OCI-LY7 (cell line): ENCODE measurements around the gene GJA1. TPM values are rescaled to one million over a fixed set of nuclear protein-coding genes. Genes with fewer than 3 reads are reported as not detected.

Experiments
- BruUV-seq: library from RNA; stranded (reverse); fragments of 400-500 nt; replicated peaks from 2 replicates; lab custom pipeline; 2021; lab: Mats Ljungman, UMichigan
- CTCF ChIA-PET: fragments of 300-600 bp; sonication (Branson Sonifier 250); formaldehyde crosslinking; loops from one replicate; lab custom pipeline; 2022; ENCODE audit warnings: antibody characterized with exemption; ENCODE audit not compliant: unreplicated experiment; lab: Charles Lee
- POLR2A ChIA-PET: fragments of 300-600 bp; sonication (Branson Sonifier 250); formaldehyde crosslinking; loops from one replicate; lab custom pipeline; 2022; ENCODE audit warnings: antibody characterized with exemption; lab: Charles Lee
- DNase-seq: peaks from one replicate; pipeline ENCODE4 v3.0.0-alpha.2; 2015; ENCODE audit warnings: low spot score
- H2AFZ ChIP-seq: fragments of 200-600 bp; sonication (generic), shearing (Covaris generic); 2 replicates; pipeline ENCODE4 v1.6.1; 2014; ENCODE audit warnings: mild to moderate bottlenecking, antibody characterized with exemption, low read length, moderate library complexity
- H3K27ac ChIP-seq: fragments of 200-600 bp; sonication (generic); 2 replicates; pipeline ENCODE4 v1.5.1; 2014; ENCODE audit warnings: mixed run types, low read depth, mild to moderate bottlenecking, moderate library complexity, low read length, inconsistent platforms; ENCODE audit not compliant: poor library complexity, severe bottlenecking
- H3K36me3 ChIP-seq: fragments of 200-600 bp; sonication (generic); 2 replicates; pipeline ENCODE4 v1.6.1; 2014; ENCODE audit warnings: mild to moderate bottlenecking, antibody characterized with exemption, low read length, moderate library complexity, mixed read lengths; ENCODE audit not compliant: insufficient read depth
- H3K4me1 ChIP-seq: fragments of 200-600 bp; sonication (generic); 2 replicates; pipeline ENCODE4 v1.5.1; 2014; ENCODE audit warnings: mild to moderate bottlenecking, low read length; ENCODE audit not compliant: insufficient read depth, poor library complexity, severe bottlenecking
- H3K4me2 ChIP-seq: fragments of 200-600 bp; sonication (generic); 2 replicates; pipeline ENCODE4 v1.6.1; 2014; ENCODE audit warnings: mild to moderate bottlenecking, low read length
- H3K4me3 ChIP-seq: fragments of 200-600 bp; sonication (generic); 2 replicates; pipeline ENCODE4 v1.5.1; 2014; ENCODE audit warnings: mild to moderate bottlenecking, low read depth, low read length; ENCODE audit not compliant: poor library complexity, severe bottlenecking
- H3K79me2 ChIP-seq: fragments of 200-600 bp; sonication (generic); 2 replicates; pipeline ENCODE4 v1.6.1; 2016; ENCODE audit warnings: low read depth, mild to moderate bottlenecking, low read length, moderate library complexity, mixed read lengths; ENCODE audit not compliant: insufficient read depth
- H3K9me2 ChIP-seq: fragments of 200-600 bp; sonication (generic); 2 replicates; pipeline ENCODE4 v1.6.1; 2016; ENCODE audit warnings: mild to moderate bottlenecking, low read length, mixed read lengths; ENCODE audit not compliant: insufficient read depth
- H3K9me3 ChIP-seq: fragments of 200-600 bp; sonication (generic); 2 replicates; pipeline ENCODE4 v1.6.1; 2014; ENCODE audit warnings: mild to moderate bottlenecking, mixed run types, low read length, mixed read lengths
- H4K20me1 ChIP-seq: fragments of 200-600 bp; sonication (generic); 2 replicates; pipeline ENCODE4 v1.6.1; 2014; ENCODE audit warnings: mild to moderate bottlenecking, antibody characterized with exemption, low read length, moderate library complexity, mixed read lengths; ENCODE audit not compliant: insufficient read depth
- EZH2phosphoT487 ChIP-seq: fragments of 200-600 bp; sonication (generic); IDR thresholded peaks from 2 replicates; pipeline ENCODE4 v1.6.1; 2018; ENCODE audit warnings: low read depth, borderline replicate concordance, mild to moderate bottlenecking, mixed run types, antibody characterized with exemption, low read length, moderate library complexity, mixed read lengths
- intact Hi-C: fragments of 100-400 bp; cut with micrococcal nuclease; formaldehyde crosslinking; loops from one replicate; pipeline ENCODE4 v1.10.0; 2022; ENCODE audit not compliant: unreplicated experiment
- total RNA-seq, 2 experiments: library from RNA; depleted of rRNA in 1 of 2; stranded (reverse); fragments of >200 nt in 1 of 2; shearing (Covaris generic) in 1 of 2; gene quantifications; 2 replicates each; pipeline ENCODE4 v1.2.3, GENCODE V29; 2014 to 2022
- TF ChIP-seq, protein P1 (sequence below): fragments of 200-600 bp; sonication (generic); conservative IDR thresholded peaks from 2 replicates; pipeline ENCODE4 v1.5.1; 2014; ENCODE audit warnings: mild to moderate bottlenecking, antibody characterized with exemption, low read length, moderate library complexity, mixed read lengths

Gene GJA1
- total RNA-seq, 2 experiments from 2014 or later = not detected

DNA sequence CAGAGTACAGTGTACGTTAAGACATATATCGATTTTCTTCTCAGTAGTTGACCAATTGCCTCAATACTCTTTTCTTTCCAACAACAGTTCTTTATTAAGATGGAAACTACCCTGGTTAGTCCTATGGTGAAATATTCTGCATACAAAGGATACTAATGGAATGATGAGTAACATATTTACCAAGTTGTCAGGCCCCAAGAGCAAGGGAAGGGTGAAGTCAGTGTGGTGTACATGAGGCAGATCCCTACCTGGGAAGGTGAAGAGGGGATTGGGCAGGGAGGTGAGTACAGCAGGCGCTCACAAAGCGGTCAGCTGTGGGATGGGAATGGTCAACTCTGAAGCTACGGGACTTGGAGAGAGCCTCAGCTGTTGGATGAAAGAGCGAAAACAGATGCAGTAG lies 29.7 kb downstream of the GJA1 start:
- Histone ChIP-seq H3K4me3 (no peak overlapping the region), H2AFZ (no peak overlapping the region), H3K4me1 (no peaks in the 10 kb centered on the region), H3K27ac (no peak overlapping the region), H4K20me1 (no peaks in the 10 kb centered on the region), H3K9me3 (no peaks in the 10 kb centered on the region), H3K4me2 (no peak overlapping the region), H3K36me3 (no peaks in the 10 kb centered on the region), H3K9me2 (no peaks in the 10 kb centered on the region), H3K79me2 (no peaks in the 10 kb centered on the region)
- CTCF ChIA-PET = no interaction called here
- no peak for DNase-seq
- intact Hi-C loops = no loop called here
- TF ChIP-seq EZH2phosphoT487 = no peak
- TF ChIP-seq, protein P1, sequence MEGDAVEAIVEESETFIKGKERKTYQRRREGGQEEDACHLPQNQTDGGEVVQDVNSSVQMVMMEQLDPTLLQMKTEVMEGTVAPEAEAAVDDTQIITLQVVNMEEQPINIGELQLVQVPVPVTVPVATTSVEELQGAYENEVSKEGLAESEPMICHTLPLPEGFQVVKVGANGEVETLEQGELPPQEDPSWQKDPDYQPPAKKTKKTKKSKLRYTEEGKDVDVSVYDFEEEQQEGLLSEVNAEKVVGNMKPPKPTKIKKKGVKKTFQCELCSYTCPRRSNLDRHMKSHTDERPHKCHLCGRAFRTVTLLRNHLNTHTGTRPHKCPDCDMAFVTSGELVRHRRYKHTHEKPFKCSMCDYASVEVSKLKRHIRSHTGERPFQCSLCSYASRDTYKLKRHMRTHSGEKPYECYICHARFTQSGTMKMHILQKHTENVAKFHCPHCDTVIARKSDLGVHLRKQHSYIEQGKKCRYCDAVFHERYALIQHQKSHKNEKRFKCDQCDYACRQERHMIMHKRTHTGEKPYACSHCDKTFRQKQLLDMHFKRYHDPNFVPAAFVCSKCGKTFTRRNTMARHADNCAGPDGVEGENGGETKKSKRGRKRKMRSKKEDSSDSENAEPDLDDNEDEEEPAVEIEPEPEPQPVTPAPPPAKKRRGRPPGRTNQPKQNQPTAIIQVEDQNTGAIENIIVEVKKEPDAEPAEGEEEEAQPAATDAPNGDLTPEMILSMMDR = no peak
- POLR2A ChIA-PET = interaction anchor here (0.7 to 1.0 kb wide), 3 partner anchors 9 to 30 kb away, joined by 3 read pairs; no protein-coding TSS in a partner anchor
- no TSS peak for BruUV-seq

GRCh38 chr6:121479486-121480098 lies 44.1 kb downstream of the GJA1 start:
- H3K4me1 ChIP-seq = no peaks in the 10 kb centered on the region
- H4K20me1 ChIP-seq = no peaks in the 10 kb centered on the region
- POLR2A ChIA-PET = no interaction called here
- H3K4me3 ChIP-seq = no peak overlapping the region
- no TSS peak for BruUV-seq
- H3K9me3 ChIP-seq = no peaks in the 10 kb centered on the region
- H3K4me2 ChIP-seq = no peak overlapping the region
- intact Hi-C loops = no loop called here
- no peaks in the 10 kb centered on the region for H3K36me3 ChIP-seq
- H3K9me2 ChIP-seq = no peaks in the 10 kb centered on the region
- DNase-seq = no peak
- H3K79me2 ChIP-seq = no peaks in the 10 kb centered on the region
- H3K27ac ChIP-seq = no peak overlapping the region
- no peak for TF ChIP-seq EZH2phosphoT487
- CTCF ChIA-PET = no interaction called here
- no peak overlapping the region for H2AFZ ChIP-seq

DNA sequence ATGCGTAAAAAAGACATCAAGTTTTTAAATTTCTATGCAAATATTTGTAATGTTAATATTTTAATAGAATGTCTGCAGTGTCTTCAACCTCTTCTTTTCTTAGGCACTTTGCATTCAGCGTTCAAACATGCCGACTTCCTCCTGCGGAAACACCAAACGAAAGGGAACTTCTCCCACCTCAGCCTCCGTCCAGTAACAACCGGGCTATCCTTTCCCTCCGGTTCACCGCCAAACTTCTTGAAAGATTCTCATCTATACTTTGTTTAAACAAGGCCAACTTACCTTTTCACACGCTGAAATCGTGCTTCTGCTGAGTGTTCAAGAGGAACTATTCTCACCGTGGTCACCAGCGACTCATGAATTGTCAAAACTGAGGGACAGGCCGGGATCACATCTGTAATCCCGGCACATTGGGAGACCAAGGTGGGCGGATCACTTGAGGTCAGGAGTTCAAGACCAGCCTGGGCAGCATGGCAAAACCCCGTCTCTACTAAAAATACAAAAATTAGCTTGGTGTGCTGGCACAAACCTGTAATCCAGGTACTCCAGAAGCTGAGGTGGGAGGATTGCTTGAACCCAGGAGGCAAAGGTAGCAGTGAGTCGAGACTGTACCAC lies 44.8 kb downstream of the GJA1 start:
- no peak for TF ChIP-seq EZH2phosphoT487
- TF ChIP-seq, protein P1 = no peak
- H4K20me1 ChIP-seq = no peaks in the 10 kb centered on the region
- no peaks in the 10 kb centered on the region for H3K4me1 ChIP-seq
- DNase-seq = no peak
- ChIA-PET POLR2A (no interaction called here), CTCF (no interaction called here)
- intact Hi-C loops = no loop called here
- no peaks in the 10 kb centered on the region for H3K9me2 ChIP-seq
- no peak overlapping the region for H3K4me2 ChIP-seq
- no peak overlapping the region for H3K4me3 ChIP-seq
- H3K79me2 ChIP-seq = no peaks in the 10 kb centered on the region
- BruUV-seq = no TSS peak
- no peaks in the 10 kb centered on the region for H3K36me3 ChIP-seq
- no peak overlapping the region for H3K27ac ChIP-seq
- no peak overlapping the region for H2AFZ ChIP-seq
- H3K9me3 ChIP-seq = no peaks in the 10 kb centered on the region
